Measurements from ENCODE around the gene MRGPRX3.

DNA sequence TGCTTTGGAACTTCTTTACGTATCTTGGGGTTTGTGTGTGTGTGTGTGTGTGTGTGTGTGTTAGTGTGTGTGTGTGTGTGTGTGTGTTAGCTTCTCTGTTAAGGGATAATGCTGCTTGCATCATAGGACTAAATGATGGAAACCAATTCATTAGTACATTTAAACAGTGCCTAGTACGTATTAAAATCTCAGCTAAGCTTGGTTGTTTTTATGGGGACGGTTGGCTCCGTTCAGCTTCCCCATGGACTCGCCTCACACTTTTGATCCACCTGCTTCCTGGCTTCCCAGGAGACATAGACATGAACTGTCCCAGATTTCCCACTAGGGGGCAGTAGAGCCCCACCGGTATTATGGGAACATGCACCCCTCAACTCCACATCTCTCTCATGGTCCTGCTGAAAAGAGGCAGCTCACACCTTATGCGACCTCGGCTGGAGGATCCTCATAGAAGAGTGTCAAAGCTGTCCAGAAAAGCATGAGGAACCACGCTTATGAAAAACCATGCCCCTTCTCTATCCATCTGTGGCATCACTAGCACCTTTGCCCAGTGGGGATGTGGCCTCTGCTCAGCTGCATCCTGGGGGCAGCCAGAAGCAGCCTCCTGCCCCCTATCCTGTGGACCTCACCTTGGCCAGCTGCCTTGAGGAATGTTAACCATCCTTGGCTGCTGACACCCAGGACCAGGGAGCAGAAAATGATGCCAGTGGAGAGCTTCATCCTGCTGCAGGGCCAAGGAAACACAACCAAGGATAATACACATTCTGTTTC is 16.8 kb upstream of the MRGPRX3 start:
- TF ChIP-seq, protein P1, sequence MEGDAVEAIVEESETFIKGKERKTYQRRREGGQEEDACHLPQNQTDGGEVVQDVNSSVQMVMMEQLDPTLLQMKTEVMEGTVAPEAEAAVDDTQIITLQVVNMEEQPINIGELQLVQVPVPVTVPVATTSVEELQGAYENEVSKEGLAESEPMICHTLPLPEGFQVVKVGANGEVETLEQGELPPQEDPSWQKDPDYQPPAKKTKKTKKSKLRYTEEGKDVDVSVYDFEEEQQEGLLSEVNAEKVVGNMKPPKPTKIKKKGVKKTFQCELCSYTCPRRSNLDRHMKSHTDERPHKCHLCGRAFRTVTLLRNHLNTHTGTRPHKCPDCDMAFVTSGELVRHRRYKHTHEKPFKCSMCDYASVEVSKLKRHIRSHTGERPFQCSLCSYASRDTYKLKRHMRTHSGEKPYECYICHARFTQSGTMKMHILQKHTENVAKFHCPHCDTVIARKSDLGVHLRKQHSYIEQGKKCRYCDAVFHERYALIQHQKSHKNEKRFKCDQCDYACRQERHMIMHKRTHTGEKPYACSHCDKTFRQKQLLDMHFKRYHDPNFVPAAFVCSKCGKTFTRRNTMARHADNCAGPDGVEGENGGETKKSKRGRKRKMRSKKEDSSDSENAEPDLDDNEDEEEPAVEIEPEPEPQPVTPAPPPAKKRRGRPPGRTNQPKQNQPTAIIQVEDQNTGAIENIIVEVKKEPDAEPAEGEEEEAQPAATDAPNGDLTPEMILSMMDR (IDR thresholded peaks at IDR 0.05) = peak; percentile 56 to 87 (median 78)
- TF ChIP-seq POLR2A (IDR thresholded peaks at IDR 0.05) = no peak
